T-helper 22 cell (primary cell): ENCODE measurements around the gene KYAT1.
A peak's percentile ranks its signal among the peaks of the same experiment; 100 is the strongest.

Experiments used
- DNase-seq: peaks from one replicate; pipeline ENCODE4 v3.0.0-alpha.2; 2020; ENCODE audit warnings: low read depth

KYAT1 gene

DNA sequence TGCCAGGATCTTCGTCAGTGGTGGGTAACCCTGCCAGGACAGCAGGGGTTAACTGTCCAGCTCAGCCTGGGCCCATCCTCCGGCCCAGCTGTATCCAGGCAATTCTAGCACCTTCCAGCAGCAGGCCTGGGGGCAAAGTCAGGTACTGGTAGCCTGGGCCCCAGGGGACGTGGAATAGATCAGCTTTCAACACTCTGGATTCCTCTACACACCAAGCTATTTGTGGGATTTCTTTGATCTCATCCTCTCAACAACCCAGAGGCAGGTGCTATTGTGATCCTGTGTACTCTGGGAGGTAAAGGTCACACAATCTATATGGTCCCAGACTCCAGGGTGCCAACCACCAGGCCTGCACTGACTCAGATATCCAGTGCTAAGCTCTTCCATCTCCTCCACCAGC lies 43.4 kb downstream of the KYAT1 start:
- DNase-seq, result no peak

DNA sequence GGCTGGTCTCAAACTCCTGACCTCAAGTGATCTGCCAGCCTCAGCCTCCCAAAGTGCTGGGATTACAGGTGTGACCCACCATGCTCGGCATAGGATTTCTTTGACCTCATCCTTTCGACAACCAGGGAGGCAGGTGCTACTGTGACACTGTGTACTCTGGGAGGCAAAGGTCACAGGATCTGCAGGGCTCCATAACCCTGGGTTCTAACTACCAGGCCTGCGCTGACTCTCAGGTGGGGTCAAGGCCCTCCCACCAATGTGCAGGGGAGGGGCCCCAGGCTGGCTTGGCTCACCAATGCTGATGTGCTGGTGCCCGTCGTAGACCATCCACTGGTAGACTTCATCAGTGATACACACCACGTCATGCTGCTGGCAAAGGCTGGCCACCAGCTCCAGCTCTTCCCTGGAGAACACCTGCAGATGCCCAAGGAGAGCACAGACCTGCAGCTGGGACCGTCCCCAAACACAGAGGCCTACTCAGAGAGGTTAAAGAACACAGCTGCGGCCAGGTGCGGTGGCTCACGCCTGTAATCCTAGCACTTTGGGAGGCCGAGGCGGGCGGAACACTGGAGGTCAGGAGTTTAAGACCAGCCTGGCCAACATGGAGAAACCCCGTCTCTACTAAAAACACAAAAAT lies 45.1 kb downstream of the KYAT1 start:
- DNase-seq, result no peak

- no peak for DNase-seq
These were observed 46.2 kb downstream of the KYAT1 start for GRCh38 chr9:128835246-128836210.

DNA sequence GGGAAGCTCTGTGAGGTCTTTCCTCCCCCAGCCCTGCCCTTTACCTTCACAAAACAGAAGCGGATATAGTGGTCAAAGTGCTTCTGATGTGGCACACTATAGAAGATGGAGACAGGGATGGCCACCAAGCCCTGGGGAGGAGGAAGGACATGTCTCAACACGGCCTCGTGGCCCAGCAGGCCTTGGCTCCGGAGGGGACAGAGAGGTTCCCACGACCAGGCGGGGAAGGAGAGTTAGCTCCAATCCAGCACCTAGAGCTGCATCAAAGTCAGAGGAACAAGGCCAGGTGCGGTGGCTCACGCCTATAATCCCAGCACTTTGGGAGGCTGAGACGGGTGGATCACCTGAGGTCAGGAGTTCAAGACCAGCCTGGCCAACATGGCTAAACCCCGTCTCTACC lies 48.1 kb downstream of the KYAT1 start:
- no peak for DNase-seq

DNA sequence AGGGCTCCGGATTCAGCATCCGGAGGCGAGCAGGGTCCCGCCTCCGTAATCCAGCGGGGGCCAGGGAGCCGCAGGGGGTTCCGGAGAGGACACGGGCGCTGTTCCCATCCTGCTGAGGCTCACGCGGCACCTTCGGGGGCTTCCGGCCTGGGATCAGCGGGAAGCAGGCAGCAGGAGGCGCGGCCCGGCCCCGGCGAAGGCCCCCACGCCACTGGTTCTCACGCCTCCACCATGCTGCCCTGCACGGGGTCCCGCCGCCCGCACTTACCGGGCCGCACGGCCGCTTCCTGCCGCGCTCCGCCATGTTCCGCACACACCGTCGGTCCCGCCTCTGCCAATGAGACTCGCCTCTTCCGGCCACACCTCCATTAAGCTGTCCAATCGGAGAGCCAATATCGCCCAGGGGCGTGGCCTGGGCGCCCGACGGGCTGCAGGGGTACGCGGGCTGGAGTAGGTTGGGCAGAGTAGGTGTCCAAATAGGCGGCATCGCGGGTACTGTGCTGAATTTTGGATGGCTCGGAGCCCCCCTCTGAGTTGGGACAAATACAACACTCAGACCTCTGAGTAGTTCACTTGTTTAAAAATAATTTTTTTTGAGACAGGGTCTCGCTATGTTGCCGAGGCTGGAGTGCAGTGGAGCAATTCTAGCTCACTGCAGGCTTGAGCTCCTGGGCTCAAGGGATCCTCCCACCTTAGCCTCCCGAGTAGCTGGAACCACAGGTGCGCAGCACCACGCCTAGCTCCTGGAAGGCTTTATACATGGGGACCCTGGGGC lies 52.1 kb downstream of the KYAT1 start, which contains the start of gene SPOUT1:
TSS of gene SPOUT1 (minus strand) at position 318 of the 775 bp plus-strand sequence. CDS start at position 304, 14 bp downstream.
- peak; percentile 88 for DNase-seq

DNA sequence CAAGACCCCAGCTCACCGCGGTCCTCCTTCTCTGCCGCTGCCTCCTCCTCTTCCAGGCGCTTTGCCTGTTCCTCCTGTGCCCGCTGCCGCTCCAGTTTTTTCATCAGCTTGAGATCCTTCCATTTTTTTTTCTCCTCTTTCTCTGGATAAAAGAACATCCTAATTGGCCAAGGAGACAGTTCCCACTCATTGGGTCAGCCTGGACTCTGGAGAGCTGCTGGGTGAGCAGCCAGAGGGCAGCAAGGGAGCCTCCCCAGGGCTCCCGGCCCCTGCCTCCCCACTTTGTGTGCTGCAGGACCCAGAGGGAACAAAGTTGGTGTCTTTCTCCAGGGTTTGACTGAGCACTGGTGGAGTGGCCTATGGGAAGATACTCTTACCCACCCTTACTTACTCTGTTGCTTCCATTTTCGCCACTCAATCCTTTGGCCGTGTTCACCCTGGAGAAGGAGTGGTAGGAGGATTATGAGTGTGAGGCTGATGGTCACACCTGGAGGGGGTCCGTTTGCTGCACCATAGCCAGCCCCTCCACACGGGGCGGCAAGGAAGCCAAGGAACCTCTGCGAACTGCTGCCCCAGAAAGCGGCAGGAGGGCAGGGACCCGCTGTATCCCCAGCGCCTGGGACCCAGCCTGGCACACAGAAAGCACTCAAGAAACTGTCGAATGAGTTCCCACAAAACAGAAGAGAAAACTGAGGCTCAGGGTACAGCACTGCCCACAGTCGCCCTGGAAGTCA lies 52.9 kb downstream of the KYAT1 start:
- DNase-seq, result no peak

DNA sequence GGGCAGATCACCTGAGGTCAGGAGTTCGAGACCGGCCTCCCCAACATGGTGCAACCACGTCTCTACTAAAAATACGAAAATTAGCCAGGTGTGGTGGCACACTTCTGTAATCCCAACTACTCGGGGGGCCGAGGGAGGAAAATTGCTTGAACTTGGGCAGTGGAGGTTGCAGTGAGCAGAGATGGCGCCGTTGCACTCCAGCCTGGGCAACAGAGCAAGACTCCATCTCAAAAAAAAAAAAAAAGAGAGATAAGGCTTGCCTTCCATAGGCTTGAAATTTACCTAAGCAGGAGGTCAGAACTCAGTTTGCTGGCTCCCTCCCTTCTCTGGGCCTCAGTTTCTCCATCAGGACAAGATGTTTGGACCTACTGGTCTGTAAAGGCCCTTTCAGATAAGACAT lies 53.5 kb downstream of the KYAT1 start:
- DNase-seq, result no peak

- DNase-seq, result no peak
These were observed 55.6 kb downstream of the KYAT1 start for GRCh38 chr9:128825923-128826700.

DNA sequence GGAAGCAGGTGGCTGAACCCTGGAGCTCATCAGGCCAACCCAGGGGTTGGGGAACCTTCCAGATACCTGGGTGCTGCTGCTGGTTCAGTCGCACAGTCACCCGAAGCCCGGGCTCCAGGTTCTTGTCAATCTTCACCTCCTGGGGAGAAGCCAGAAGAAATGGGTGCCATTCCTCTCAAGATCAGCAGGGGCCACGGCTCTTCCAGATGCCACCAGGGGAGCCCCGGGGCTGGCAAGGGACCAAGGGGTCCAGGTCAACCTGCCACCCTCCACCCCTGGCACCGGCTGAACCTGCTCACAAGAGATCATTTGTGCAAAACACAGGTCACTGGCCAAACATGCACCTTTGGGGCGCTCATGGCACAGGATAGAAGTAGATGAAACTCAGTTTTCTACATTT lies 56.8 kb downstream of the KYAT1 start:
- no peak for DNase-seq

DNA sequence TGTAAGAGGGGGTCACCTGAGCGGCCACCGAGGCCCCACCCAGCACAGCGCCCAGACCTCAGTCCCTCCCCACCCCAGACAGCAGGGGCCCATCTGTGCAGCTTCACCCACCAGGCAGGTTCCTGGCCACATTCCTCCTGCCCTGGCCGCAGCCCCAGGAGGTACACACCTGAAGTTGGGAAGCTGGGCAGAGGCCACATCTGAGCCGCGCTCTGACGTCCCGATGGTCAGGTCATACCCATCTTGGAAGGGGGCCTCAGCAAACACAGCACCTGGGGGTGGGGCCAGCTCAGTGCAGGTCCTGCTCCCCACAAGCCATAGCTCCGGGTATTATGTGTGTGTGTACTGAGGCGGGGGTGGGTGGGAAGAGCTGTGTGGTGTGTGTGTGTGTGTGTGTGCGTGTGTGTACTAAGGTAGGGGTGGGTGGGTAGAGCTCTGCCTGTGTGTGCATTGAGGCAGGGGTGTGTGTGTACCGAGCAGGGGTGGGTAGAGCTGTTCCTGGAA lies 57.8 kb downstream of the KYAT1 start:
- no peak for DNase-seq

DNA sequence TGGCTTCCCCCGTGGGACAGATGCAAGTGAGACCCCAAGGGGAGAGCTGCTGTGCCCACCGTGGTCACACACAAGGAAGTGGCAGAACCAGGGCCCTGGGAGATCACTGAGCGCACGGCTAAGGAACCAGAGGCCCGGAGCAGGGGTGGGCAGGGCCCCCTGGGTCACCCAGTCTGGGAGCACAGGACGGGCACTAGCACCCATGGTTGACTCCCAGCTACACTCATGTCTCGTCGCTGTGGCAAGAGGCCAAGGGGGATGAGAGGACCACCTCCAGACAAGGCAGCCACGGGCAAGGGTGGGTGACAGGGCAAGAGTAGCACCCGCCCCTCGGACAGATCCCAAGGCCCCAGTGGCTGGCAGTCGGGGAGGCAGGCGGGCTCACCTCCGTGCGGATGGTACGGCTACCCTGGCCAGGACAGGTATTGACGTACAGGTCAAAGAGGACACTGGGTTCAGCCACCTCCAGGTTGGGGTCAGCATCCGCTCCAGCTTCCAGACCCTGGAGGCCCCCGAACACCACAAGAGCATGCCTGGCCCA lies 58.3 kb downstream of the KYAT1 start:
- DNase-seq, result no peak

DNA sequence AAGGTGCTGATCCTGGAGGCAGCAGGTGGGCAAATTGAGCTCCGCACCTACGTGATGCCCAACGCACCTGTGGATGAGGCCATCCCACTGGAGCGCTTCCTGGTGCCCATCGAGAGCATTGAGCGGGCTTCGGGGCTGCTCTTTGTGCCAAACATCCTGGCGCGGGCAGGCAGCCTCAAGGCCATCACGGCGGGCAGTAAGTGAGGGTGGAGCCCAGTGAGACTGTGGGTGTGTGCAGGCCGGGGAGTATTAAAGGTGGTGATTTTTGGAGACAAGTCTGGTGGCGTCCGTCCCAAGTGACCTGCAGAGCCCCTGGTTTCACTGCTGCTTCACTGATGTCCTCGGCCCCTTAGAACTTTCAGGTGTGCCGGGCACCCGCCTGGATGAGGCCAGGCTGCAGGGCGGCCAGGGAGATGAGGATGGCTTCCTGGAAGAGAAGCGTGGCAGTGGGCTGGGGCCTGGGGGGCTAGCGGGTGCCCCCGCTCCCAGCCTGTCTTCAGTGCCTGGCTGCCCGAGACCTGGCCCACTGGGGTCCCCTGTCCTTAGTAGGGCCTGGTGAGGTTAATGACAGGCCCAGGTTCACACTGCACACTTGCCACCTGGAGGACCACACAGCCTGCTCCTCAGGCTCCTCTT lies 59.2 kb downstream of the KYAT1 start:
- DNase-seq, result no peak

DNA sequence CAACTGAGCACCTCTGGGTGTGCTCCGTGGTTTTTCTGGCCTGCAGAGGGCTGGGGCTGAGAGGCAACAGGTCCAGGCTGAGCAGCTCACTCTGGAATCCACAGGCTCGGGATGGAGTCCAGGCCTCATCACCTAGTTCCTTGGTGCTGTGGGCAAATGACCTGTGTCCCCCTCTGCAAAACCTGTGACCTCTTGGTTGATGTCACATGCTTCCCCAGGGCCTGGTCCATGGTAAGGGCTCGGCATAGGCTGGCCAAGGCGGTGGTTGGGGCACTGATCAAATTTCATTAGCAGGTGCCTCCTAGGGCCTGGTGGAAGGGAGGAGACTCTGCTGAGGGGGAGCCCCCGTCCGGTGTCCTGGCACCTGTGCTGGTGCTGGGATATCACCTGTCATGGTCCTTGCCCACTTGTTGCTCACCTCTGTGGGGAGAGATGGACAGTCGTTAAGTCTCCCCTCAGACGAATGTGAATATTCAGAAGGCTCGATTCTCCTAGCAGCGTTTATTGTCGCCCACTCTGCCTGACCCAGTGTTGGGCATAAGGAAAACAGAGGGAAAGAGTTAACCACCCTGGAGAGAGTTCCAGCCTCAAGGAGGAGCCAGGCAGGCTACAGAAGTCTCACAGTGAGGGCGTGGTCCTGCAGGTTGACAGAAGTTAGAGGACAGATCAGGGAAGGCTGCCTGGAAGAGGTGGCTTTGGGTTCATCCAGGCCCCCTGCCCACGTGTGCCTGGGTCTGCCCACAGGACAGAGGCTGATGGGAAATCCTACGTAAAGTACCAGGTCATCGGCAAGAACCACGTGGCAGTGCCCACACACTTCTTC lies 60.0 kb downstream of the KYAT1 start:
- DNase-seq, result no peak

GRCh38 chr9:128820665-128821583 lies 60.8 kb downstream of the KYAT1 start:
- DNase-seq, result no peak

GRCh38 chr9:128819716-128820664 lies 61.8 kb downstream of the KYAT1 start:
- no peak for DNase-seq

DNA sequence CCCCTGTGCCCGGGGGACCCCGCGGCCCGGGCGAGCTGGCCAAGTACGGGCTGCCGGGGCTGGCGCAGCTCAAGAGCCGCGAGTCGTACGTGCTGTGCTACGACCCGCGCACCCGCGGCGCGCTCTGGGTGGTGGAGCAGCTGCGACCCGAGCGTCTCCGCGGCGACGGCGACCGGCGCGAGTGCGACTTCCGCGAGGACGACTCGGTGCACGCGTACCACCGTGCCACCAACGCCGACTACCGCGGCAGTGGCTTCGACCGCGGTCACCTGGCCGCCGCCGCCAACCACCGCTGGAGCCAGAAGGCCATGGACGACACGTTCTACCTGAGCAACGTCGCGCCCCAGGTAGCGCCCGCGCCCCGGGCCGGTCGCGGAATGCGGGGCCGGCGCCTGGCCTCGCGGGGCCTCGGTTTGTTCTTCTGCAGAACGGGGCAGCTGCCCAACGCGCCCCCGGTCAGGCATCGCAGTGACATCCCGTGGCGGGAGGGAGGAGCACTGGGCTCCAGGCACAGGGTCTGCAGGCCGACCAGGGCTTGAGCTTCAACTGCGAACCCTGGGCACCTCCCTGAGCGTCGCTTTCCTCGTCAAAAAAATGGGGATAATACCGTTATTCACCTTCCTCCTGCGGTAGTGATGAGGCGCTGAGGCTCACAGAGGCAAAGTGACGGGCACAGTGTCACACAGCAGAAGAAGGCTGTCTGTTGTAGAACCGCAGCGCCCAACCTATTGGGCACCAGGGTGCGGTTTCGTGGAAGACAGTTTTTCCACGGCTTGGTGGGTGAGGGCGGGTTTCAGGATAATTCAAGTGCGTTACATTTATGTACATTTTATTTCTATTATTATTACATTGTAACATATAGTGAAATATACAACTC lies 62.7 kb downstream of the KYAT1 start:
- no peak for DNase-seq
